Mesenchymal stem cell (in vitro differentiated cells and primary cell): ENCODE measurements around the gene SV2B.

Experiments used
- DNase-seq: peaks from one replicate; pipeline ENCODE4 v3.0.0-alpha.2; 2013
- H2AFZ ChIP-seq: one replicate; pipeline ENCODE4 v1.6.1; 2013; ENCODE audit warnings: low read depth, mild to moderate bottlenecking, control low read depth, inconsistent platforms, low read length, moderate library complexity
- H2AK5ac ChIP-seq: 2 replicates; pipeline ENCODE4 v1.6.1; 2013; ENCODE audit warnings: low read length, moderate library complexity, mild to moderate bottlenecking, inconsistent platforms; ENCODE audit not compliant: severe bottlenecking
- H2BK120ac ChIP-seq: one replicate; pipeline ENCODE4 v1.6.1; 2013; ENCODE audit warnings: low read depth, mild to moderate bottlenecking, inconsistent platforms, low read length, moderate library complexity
- H2BK12ac ChIP-seq, 2 experiments: one replicate each; pipeline ENCODE4 v1.6.1; 2013; ENCODE audit warnings: inconsistent platforms in 2 of 2, low read length in 2 of 2, mild to moderate bottlenecking in 2 of 2, moderate library complexity in 2 of 2, control low read depth in 1 of 2
- H2BK15ac ChIP-seq: one replicate; pipeline ENCODE4 v1.6.1; 2013; ENCODE audit warnings: mild to moderate bottlenecking, low read depth, inconsistent platforms; ENCODE audit not compliant: poor library complexity, severe bottlenecking
- H2BK5ac ChIP-seq: 2 replicates; pipeline ENCODE4 v1.6.1; 2013; ENCODE audit warnings: low read depth, mild to moderate bottlenecking, low read length, control low read depth, inconsistent platforms; ENCODE audit not compliant: poor library complexity, severe bottlenecking
- H3K14ac ChIP-seq, 2 experiments: one replicate each; pipeline ENCODE4 v1.6.1; 2013; ENCODE audit warnings: inconsistent platforms in 2 of 2, low read length in 2 of 2, control low read depth in 1 of 2, mild to moderate bottlenecking in 1 of 2, moderate library complexity in 1 of 2
- H3K18ac ChIP-seq, 2 experiments: one replicate each; pipeline ENCODE4 v1.6.1; 2013; ENCODE audit warnings: inconsistent platforms in 2 of 2, low read length in 2 of 2, control low read depth in 1 of 2, low read depth in 1 of 2, mild to moderate bottlenecking in 1 of 2
- H3K23ac ChIP-seq, 2 experiments: one replicate each; pipeline ENCODE4 v1.6.1; 2013; ENCODE audit warnings: inconsistent platforms in 2 of 2, low read length in 2 of 2, mild to moderate bottlenecking in 2 of 2, moderate library complexity in 2 of 2, control low read depth in 1 of 2
- H3K27ac ChIP-seq: 2 replicates; pipeline ENCODE4 v1.5.1; 2013; ENCODE audit warnings: mild to moderate bottlenecking, moderate library complexity, low read length, control low read depth, inconsistent platforms; ENCODE audit not compliant: poor library complexity, severe bottlenecking
- H3K27me3 ChIP-seq, 2 experiments: 2 replicates each; pipeline versions ENCODE4 v1.6.1 to v1.7.0; 2013; ENCODE audit warnings: low read length in 2 of 2, mild to moderate bottlenecking in 2 of 2, moderate library complexity in 2 of 2, control low read depth in 1 of 2, inconsistent platforms in 1 of 2; ENCODE audit not compliant: control insufficient read depth in 1 of 2, insufficient read depth in 1 of 2
- H3K36me3 ChIP-seq, 2 experiments: 2 replicates each; pipeline versions ENCODE4 v1.6.1 to v1.7.0; 2013; ENCODE audit warnings: low read length in 2 of 2, control low read depth in 1 of 2, inconsistent platforms in 1 of 2, low read depth in 1 of 2, mild to moderate bottlenecking in 1 of 2; ENCODE audit not compliant: insufficient read depth in 2 of 2, control insufficient read depth in 1 of 2
- H3K4ac ChIP-seq, 2 experiments: one replicate each; pipeline ENCODE4 v1.6.1; 2013; ENCODE audit warnings: inconsistent platforms in 2 of 2, low read length in 2 of 2, mild to moderate bottlenecking in 2 of 2, moderate library complexity in 2 of 2, control low read depth in 1 of 2, low read depth in 1 of 2
- H3K4me1 ChIP-seq: 2 replicates; pipeline ENCODE4 v1.6.1; 2013; ENCODE audit warnings: low read depth, low read length, control low read depth; ENCODE audit not compliant: control insufficient read depth, insufficient read depth
- H3K4me2 ChIP-seq: 2 replicates; pipeline ENCODE4 v1.6.1; 2013; ENCODE audit warnings: low read length, mild to moderate bottlenecking, inconsistent platforms; ENCODE audit not compliant: poor library complexity, severe bottlenecking
- H3K4me3 ChIP-seq, 2 experiments: 2 replicates each; pipeline versions ENCODE4 v1.5.1 to v1.7.0; 2013; ENCODE audit warnings: low read length in 2 of 2, mild to moderate bottlenecking in 2 of 2, control low read depth in 1 of 2, low read depth in 1 of 2; ENCODE audit not compliant: insufficient read depth in 1 of 2
- H3K79me1 ChIP-seq: replicated peaks from 2 replicates; pipeline ENCODE4 v1.6.1; 2013; ENCODE audit warnings: mild to moderate bottlenecking, control low read depth, low read length, inconsistent platforms; ENCODE audit not compliant: poor library complexity, severe bottlenecking
- H3K9ac ChIP-seq: 2 replicates; pipeline ENCODE4 v1.7.0; 2013; ENCODE audit warnings: mild to moderate bottlenecking, low read length, moderate library complexity
- H3K9me3 ChIP-seq: 2 replicates; pipeline ENCODE4 v1.7.0; 2013; ENCODE audit warnings: mild to moderate bottlenecking, low read length; ENCODE audit not compliant: control insufficient read depth
- H4K8ac ChIP-seq: one replicate; pipeline ENCODE4 v1.6.1; 2013; ENCODE audit warnings: inconsistent platforms, mild to moderate bottlenecking, low read length, moderate library complexity
- H4K91ac ChIP-seq: one replicate; pipeline ENCODE4 v1.6.1; 2013; ENCODE audit warnings: mild to moderate bottlenecking, low read length, inconsistent platforms
- WGBS: methylation state at CpG from one replicate; pipeline ENCODE4 v1.1.7; 2013; ENCODE audit warnings: mixed read lengths; 5-methylcytosine and 5-hydroxymethylcytosine counted together

The SV2B gene

GRCh38 chr15:91258415-91258759, 158.3 kb downstream of the SV2B start:
- no peak overlapping the region for H2BK15ac ChIP-seq
- H3K14ac ChIP-seq: no peak overlapping the region
- no peak overlapping the region for H2BK5ac ChIP-seq
- H3K79me1 ChIP-seq: no peaks in the 10 kb centered on the region
- H3K9me3 ChIP-seq: no peaks in the 10 kb centered on the region
- H3K23ac ChIP-seq: no peak overlapping the region
- no peak overlapping the region for H2BK12ac ChIP-seq
- WGBS: 47% methylated on average over 6 of the region's 6 CpGs
- H2AK5ac ChIP-seq: no peak overlapping the region
- no peak overlapping the region for H3K4me3 ChIP-seq
- H3K27me3 ChIP-seq: peaks cover 0 to 42% of the 10 kb centered on the region in 2 experiments
- H3K4me2 ChIP-seq: no peak overlapping the region
- no peak overlapping the region for H4K8ac ChIP-seq
- no peak overlapping the region for H2BK120ac ChIP-seq
- no peak overlapping the region for H3K18ac ChIP-seq
- no peak for DNase-seq
- H4K91ac ChIP-seq: no peak overlapping the region
- no peak overlapping the region for H3K27ac ChIP-seq
- no peaks in the 10 kb centered on the region for H3K4me1 ChIP-seq
- no peak overlapping the region for H2AFZ ChIP-seq
- no peaks in the 10 kb centered on the region for H3K36me3 ChIP-seq
- no peak overlapping the region for H3K9ac ChIP-seq
- H3K4ac ChIP-seq: no peak overlapping the region

- Histone ChIP-seq H3K23ac (no peak overlapping the region), H2BK12ac (no peak overlapping the region), H3K36me3 (no peaks in the 10 kb centered on the region), H4K8ac (no peak overlapping the region), H3K79me1 (no peaks in the 10 kb centered on the region), H3K18ac (no peak overlapping the region), H2AK5ac (no peak overlapping the region), H2BK120ac (no peak overlapping the region), H3K27me3 (peaks cover 0 to 42% of the 10 kb centered on the region in 2 experiments), H3K14ac (no peak overlapping the region), H4K91ac (no peak overlapping the region), H3K4me2 (no peak overlapping the region), H3K4ac (no peak overlapping the region), H2BK15ac (no peak overlapping the region), H3K4me3 (no peak overlapping the region), H3K27ac (no peak overlapping the region), H2AFZ (no peak overlapping the region), H2BK5ac (no peak overlapping the region), H3K4me1 (no peaks in the 10 kb centered on the region), H3K9me3 (no peaks in the 10 kb centered on the region), H3K9ac (no peak overlapping the region)
- 49% methylated on average over 3 of the region's 3 CpGs for WGBS
- no peak for DNase-seq
Observed at GRCh38 chr15:91259077-91259476, 159.0 kb downstream of the SV2B start.

- Histone ChIP-seq H2AFZ (no peak overlapping the region), H3K4ac (no peak overlapping the region), H3K9ac (no peak overlapping the region), H4K91ac (no peak overlapping the region), H3K4me1 (no peaks in the 10 kb centered on the region), H2BK120ac (no peak overlapping the region), H3K4me3 (no peak overlapping the region), H3K79me1 (no peaks in the 10 kb centered on the region), H4K8ac (no peak overlapping the region), H3K27me3 (peaks cover 0 to 41% of the 10 kb centered on the region in 2 experiments), H3K4me2 (no peak overlapping the region), H3K27ac (no peak overlapping the region), H3K36me3 (no peaks in the 10 kb centered on the region), H2BK15ac (no peak overlapping the region), H3K14ac (no peak overlapping the region), H3K18ac (no peak overlapping the region), H3K9me3 (no peaks in the 10 kb centered on the region), H2BK5ac (no peak overlapping the region), H2BK12ac (no peak overlapping the region), H3K23ac (no peak overlapping the region), H2AK5ac (no peak overlapping the region)
- no peak for DNase-seq
Observed at GRCh38 chr15:91261345-91261744, 161.3 kb downstream of the SV2B start.

GRCh38 chr15:91263632-91264531, 163.8 kb downstream of the SV2B start:
- DNase-seq: no peak
- Histone ChIP-seq H3K79me1 (no peaks in the 10 kb centered on the region), H4K8ac (no peak overlapping the region), H4K91ac (no peak overlapping the region), H2BK15ac (no peak overlapping the region), H3K36me3 (no peaks in the 10 kb centered on the region), H2BK12ac (no peak overlapping the region), H3K18ac (no peak overlapping the region), H3K23ac (no peak overlapping the region), H2AK5ac (no peak overlapping the region), H3K27me3 (peaks cover 0 to 56% of the 10 kb centered on the region in 2 experiments), H3K27ac (no peak overlapping the region), H3K14ac (no peak overlapping the region), H3K4ac (no peak overlapping the region), H3K4me3 (peak overlapping the region in 1 of 2 experiments; percentile 48), H2BK5ac (no peak overlapping the region), H2AFZ (no peak overlapping the region), H3K9ac (peak overlapping the region; percentile 8), H3K9me3 (no peaks in the 10 kb centered on the region), H3K4me2 (no peak overlapping the region), H3K4me1 (no peaks in the 10 kb centered on the region), H2BK120ac (no peak overlapping the region)
- 64% methylated on average over 14 of the region's 15 CpGs for WGBS
